OCI-LY7 (cell line): ENCODE results near the gene UAP1L1. TPM values are rescaled to one million over a fixed set of nuclear protein-coding genes. Genes with fewer than 3 reads are reported as not detected.
A peak's percentile ranks its signal among the peaks of the same experiment; 100 is the strongest.

ENCODE experiments used
- BruUV-seq: library from RNA; stranded (reverse); fragments of 400-500 nt; replicated peaks from 2 replicates; lab custom pipeline; 2021; lab: Mats Ljungman, UMichigan
- CTCF ChIA-PET: fragments of 300-600 bp; sonication (Branson Sonifier 250); formaldehyde crosslinking; loops from one replicate; lab custom pipeline; 2022; ENCODE audit warnings: antibody characterized with exemption; ENCODE audit not compliant: unreplicated experiment; lab: Charles Lee
- POLR2A ChIA-PET: fragments of 300-600 bp; sonication (Branson Sonifier 250); formaldehyde crosslinking; loops from one replicate; lab custom pipeline; 2022; ENCODE audit warnings: antibody characterized with exemption; lab: Charles Lee
- DNase-seq: peaks from one replicate; pipeline ENCODE4 v3.0.0-alpha.2; 2015; ENCODE audit warnings: low spot score
- H2AFZ ChIP-seq: fragments of 200-600 bp; sonication (generic), shearing (Covaris generic); 2 replicates; pipeline ENCODE4 v1.6.1; 2014; ENCODE audit warnings: mild to moderate bottlenecking, antibody characterized with exemption, low read length, moderate library complexity
- H3K27ac ChIP-seq: fragments of 200-600 bp; sonication (generic); 2 replicates; pipeline ENCODE4 v1.5.1; 2014; ENCODE audit warnings: mixed run types, low read depth, mild to moderate bottlenecking, moderate library complexity, low read length, inconsistent platforms; ENCODE audit not compliant: poor library complexity, severe bottlenecking
- H3K36me3 ChIP-seq: fragments of 200-600 bp; sonication (generic); 2 replicates; pipeline ENCODE4 v1.6.1; 2014; ENCODE audit warnings: mild to moderate bottlenecking, antibody characterized with exemption, low read length, moderate library complexity, mixed read lengths; ENCODE audit not compliant: insufficient read depth
- H3K4me1 ChIP-seq: fragments of 200-600 bp; sonication (generic); 2 replicates; pipeline ENCODE4 v1.5.1; 2014; ENCODE audit warnings: mild to moderate bottlenecking, low read length; ENCODE audit not compliant: insufficient read depth, poor library complexity, severe bottlenecking
- H3K4me2 ChIP-seq: fragments of 200-600 bp; sonication (generic); 2 replicates; pipeline ENCODE4 v1.6.1; 2014; ENCODE audit warnings: mild to moderate bottlenecking, low read length
- H3K4me3 ChIP-seq: fragments of 200-600 bp; sonication (generic); 2 replicates; pipeline ENCODE4 v1.5.1; 2014; ENCODE audit warnings: mild to moderate bottlenecking, low read depth, low read length; ENCODE audit not compliant: poor library complexity, severe bottlenecking
- H3K79me2 ChIP-seq: fragments of 200-600 bp; sonication (generic); 2 replicates; pipeline ENCODE4 v1.6.1; 2016; ENCODE audit warnings: low read depth, mild to moderate bottlenecking, low read length, moderate library complexity, mixed read lengths; ENCODE audit not compliant: insufficient read depth
- H3K9me2 ChIP-seq: fragments of 200-600 bp; sonication (generic); 2 replicates; pipeline ENCODE4 v1.6.1; 2016; ENCODE audit warnings: mild to moderate bottlenecking, low read length, mixed read lengths; ENCODE audit not compliant: insufficient read depth
- H3K9me3 ChIP-seq: fragments of 200-600 bp; sonication (generic); 2 replicates; pipeline ENCODE4 v1.6.1; 2014; ENCODE audit warnings: mild to moderate bottlenecking, mixed run types, low read length, mixed read lengths
- H4K20me1 ChIP-seq: fragments of 200-600 bp; sonication (generic); 2 replicates; pipeline ENCODE4 v1.6.1; 2014; ENCODE audit warnings: mild to moderate bottlenecking, antibody characterized with exemption, low read length, moderate library complexity, mixed read lengths; ENCODE audit not compliant: insufficient read depth
- EZH2phosphoT487 ChIP-seq: fragments of 200-600 bp; sonication (generic); IDR thresholded peaks from 2 replicates; pipeline ENCODE4 v1.6.1; 2018; ENCODE audit warnings: low read depth, borderline replicate concordance, mild to moderate bottlenecking, mixed run types, antibody characterized with exemption, low read length, moderate library complexity, mixed read lengths
- intact Hi-C: fragments of 100-400 bp; cut with micrococcal nuclease; formaldehyde crosslinking; loops from one replicate; pipeline ENCODE4 v1.10.0; 2022; ENCODE audit not compliant: unreplicated experiment
- total RNA-seq, 2 experiments: library from RNA; depleted of rRNA in 1 of 2; stranded (reverse); fragments of >200 nt in 1 of 2; shearing (Covaris generic) in 1 of 2; gene quantifications; 2 replicates each; pipeline ENCODE4 v1.2.3, GENCODE V29; 2014 to 2022
- TF ChIP-seq, protein P1 (sequence below): fragments of 200-600 bp; sonication (generic); conservative IDR thresholded peaks from 2 replicates; pipeline ENCODE4 v1.5.1; 2014; ENCODE audit warnings: mild to moderate bottlenecking, antibody characterized with exemption, low read length, moderate library complexity, mixed read lengths

The UAP1L1 gene
- total RNA-seq, 2 experiments from 2014 or later, result 5.7 to 16.7 TPM

GRCh38 chr9:137128158-137128861 lies 51.0 kb downstream of the UAP1L1 start:
- ChIA-PET CTCF (no interaction called here), POLR2A (interaction anchor here (0.6 to 3.4 kb wide), 5 partner anchors 10 to 550 kb away, joined by 3 to 52 read pairs (median 7); no protein-coding TSS in a partner anchor)
- H3K36me3 ChIP-seq, result peaks cover 6% of the 10 kb centered on the region
- H3K9me2 ChIP-seq, result no peaks in the 10 kb centered on the region
- BruUV-seq, result TSS peak; percentile 77
- peaks cover 46% of the 10 kb centered on the region for H3K4me1 ChIP-seq
- H2AFZ ChIP-seq, result no peak overlapping the region; the same call in 1 of the 2 replicates
- H3K79me2 ChIP-seq, result peaks cover 63% of the 10 kb centered on the region; the same call in 1 of the 2 replicates
- peak overlapping the region; percentile 92 for H3K27ac ChIP-seq
- H3K4me2 ChIP-seq, result peak overlapping the region; percentile 96
- intact Hi-C loops, result no loop called here
- peak; percentile 65 for DNase-seq
- peak overlapping the region; percentile 94 for H3K4me3 ChIP-seq
- TF ChIP-seq EZH2phosphoT487, result no peak
- TF ChIP-seq, protein P1, sequence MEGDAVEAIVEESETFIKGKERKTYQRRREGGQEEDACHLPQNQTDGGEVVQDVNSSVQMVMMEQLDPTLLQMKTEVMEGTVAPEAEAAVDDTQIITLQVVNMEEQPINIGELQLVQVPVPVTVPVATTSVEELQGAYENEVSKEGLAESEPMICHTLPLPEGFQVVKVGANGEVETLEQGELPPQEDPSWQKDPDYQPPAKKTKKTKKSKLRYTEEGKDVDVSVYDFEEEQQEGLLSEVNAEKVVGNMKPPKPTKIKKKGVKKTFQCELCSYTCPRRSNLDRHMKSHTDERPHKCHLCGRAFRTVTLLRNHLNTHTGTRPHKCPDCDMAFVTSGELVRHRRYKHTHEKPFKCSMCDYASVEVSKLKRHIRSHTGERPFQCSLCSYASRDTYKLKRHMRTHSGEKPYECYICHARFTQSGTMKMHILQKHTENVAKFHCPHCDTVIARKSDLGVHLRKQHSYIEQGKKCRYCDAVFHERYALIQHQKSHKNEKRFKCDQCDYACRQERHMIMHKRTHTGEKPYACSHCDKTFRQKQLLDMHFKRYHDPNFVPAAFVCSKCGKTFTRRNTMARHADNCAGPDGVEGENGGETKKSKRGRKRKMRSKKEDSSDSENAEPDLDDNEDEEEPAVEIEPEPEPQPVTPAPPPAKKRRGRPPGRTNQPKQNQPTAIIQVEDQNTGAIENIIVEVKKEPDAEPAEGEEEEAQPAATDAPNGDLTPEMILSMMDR, result no peak
- H3K9me3 ChIP-seq, result no peaks in the 10 kb centered on the region
- no peaks in the 10 kb centered on the region for H4K20me1 ChIP-seq

- CTCF ChIA-PET, result interaction anchor here (0.6 to 1.4 kb wide), 3 partner anchors 19 to 61 kb away, joined by 5 read pairs; no protein-coding TSS in a partner anchor
Measured at GRCh38 chr9:137128862-137129455, 51.6 kb downstream of the UAP1L1 start.

More at GRCh38 chr9:137128862-137129455, 51.6 kb downstream of the UAP1L1 start:
- Histone ChIP-seq H3K79me2 (peaks cover 60% of the 10 kb centered on the region; the same call in 1 of the 2 replicates), H3K9me3 (no peaks in the 10 kb centered on the region), H3K27ac (peak overlapping the region; percentile 92), H3K9me2 (no peaks in the 10 kb centered on the region), H4K20me1 (no peaks in the 10 kb centered on the region), H3K36me3 (peaks cover 6% of the 10 kb centered on the region), H3K4me1 (peaks cover 40% of the 10 kb centered on the region), H3K4me3 (peak overlapping the region; percentile 94), H3K4me2 (peak overlapping the region; percentile 96), H2AFZ (peak overlapping the region; percentile 31; the same call in 1 of the 2 replicates)
- POLR2A ChIA-PET, result interaction anchor here (0.7 to 3.4 kb wide), 14 partner anchors 9 to 136 kb away, joined by 3 to 52 read pairs (median 4); partner anchors contain the start of genes NELFB, RNF208, SAPCD2 and TPRN
- peak; percentile 57 for DNase-seq
- no TSS peak for BruUV-seq
- intact Hi-C loops, result loop anchor here (1.0 kb wide), 1 partner anchor 22 kb away; no protein-coding TSS in a partner anchor
- TF ChIP-seq EZH2phosphoT487, result no peak
- TF ChIP-seq, protein P1, result no peak
